ENCODE results near the gene SLIT1.

The SLIT1 gene

GRCh38 chr10:97043563-97043855 lies 142.2 kb downstream of the SLIT1 start:
- no peak for TF ChIP-seq USF1 (IDR thresholded peaks at IDR 0.05)

GRCh38 chr10:97042716-97043562 lies 142.8 kb downstream of the SLIT1 start:
- TF ChIP-seq USF1 (IDR thresholded peaks at IDR 0.05) (no peak), CEBPB (IDR thresholded peaks at IDR 0.05) (no peak), EP300 (IDR thresholded peaks at IDR 0.05; ENCODE audit: borderline replicate concordance) (no peak), REST (IDR thresholded peaks at IDR 0.05; ENCODE audit: low read depth) (no peak), RAD21 (IDR thresholded peaks at IDR 0.05; ENCODE audit: low read depth) (no peak), EGR1 (IDR thresholded peaks at IDR 0.05) (no peak), ZBTB7A (IDR thresholded peaks at IDR 0.05; ENCODE audit: low read depth) (no peak), TAF1 (IDR thresholded peaks at IDR 0.05; ENCODE audit: low read depth) (no peak), CREB1 (IDR thresholded peaks at IDR 0.05; ENCODE audit: low read depth) (no peak), TEAD4 (IDR thresholded peaks at IDR 0.05) (no peak)

GRCh38 chr10:97042081-97042480 lies 143.7 kb downstream of the SLIT1 start:
- TF ChIP-seq TCF12 (IDR thresholded peaks at IDR 0.05; ENCODE audit: low read depth) (no peak), USF1 (IDR thresholded peaks at IDR 0.05) (no peak), ZBTB7A (IDR thresholded peaks at IDR 0.05; ENCODE audit: low read depth) (no peak), YY1 (IDR thresholded peaks at IDR 0.05; ENCODE audit: low read depth) (no peak), TAF1 (IDR thresholded peaks at IDR 0.05; ENCODE audit: low read depth) (no peak), RAD21 (IDR thresholded peaks at IDR 0.05; ENCODE audit: low read depth) (no peak), FOXM1 (IDR thresholded peaks at IDR 0.05; ENCODE audit: borderline replicate concordance, low read depth) (no peak), EGR1 (IDR thresholded peaks at IDR 0.05) (no peak), REST (IDR thresholded peaks at IDR 0.05; ENCODE audit: low read depth) (no peak), TEAD4 (IDR thresholded peaks at IDR 0.05) (no peak), EP300 (IDR thresholded peaks at IDR 0.05; ENCODE audit: borderline replicate concordance) (no peak), CREB1 (IDR thresholded peaks at IDR 0.05; ENCODE audit: low read depth) (no peak), NFIC (IDR thresholded peaks at IDR 0.05) (no peak), CEBPB (IDR thresholded peaks at IDR 0.05) (no peak)
- TF ChIP-seq, protein P1, sequence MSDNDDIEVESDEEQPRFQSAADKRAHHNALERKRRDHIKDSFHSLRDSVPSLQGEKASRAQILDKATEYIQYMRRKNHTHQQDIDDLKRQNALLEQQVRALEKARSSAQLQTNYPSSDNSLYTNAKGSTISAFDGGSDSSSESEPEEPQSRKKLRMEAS (IDR thresholded peaks at IDR 0.05) = no peak

- TF ChIP-seq FOXM1 (IDR thresholded peaks at IDR 0.05; ENCODE audit: borderline replicate concordance, low read depth) (no peak), TEAD4 (IDR thresholded peaks at IDR 0.05) (no peak), EP300 (IDR thresholded peaks at IDR 0.05; ENCODE audit: borderline replicate concordance) (no peak), EGR1 (IDR thresholded peaks at IDR 0.05) (no peak), USF1 (IDR thresholded peaks at IDR 0.05) (no peak), CREB1 (IDR thresholded peaks at IDR 0.05; ENCODE audit: low read depth) (no peak), YY1 (IDR thresholded peaks at IDR 0.05; ENCODE audit: low read depth) (no peak), TCF12 (IDR thresholded peaks at IDR 0.05; ENCODE audit: low read depth) (no peak), REST (IDR thresholded peaks at IDR 0.05; ENCODE audit: low read depth) (no peak), CEBPB (IDR thresholded peaks at IDR 0.05) (no peak), NFIC (IDR thresholded peaks at IDR 0.05) (no peak), TAF1 (IDR thresholded peaks at IDR 0.05; ENCODE audit: low read depth) (no peak), ZBTB7A (IDR thresholded peaks at IDR 0.05; ENCODE audit: low read depth) (no peak), RAD21 (IDR thresholded peaks at IDR 0.05; ENCODE audit: low read depth) (no peak)
- TF ChIP-seq, protein P1 (IDR thresholded peaks at IDR 0.05) = no peak
Measured at GRCh38 chr10:97040706-97041105, 145.1 kb downstream of the SLIT1 start.
